H1 (cell line): ENCODE results near the gene SAE1. TPM values are rescaled to one million over a fixed set of nuclear protein-coding genes. Genes with fewer than 3 reads are reported as not detected.

Source experiments
- BACH1 ChIP-seq: IDR thresholded peaks from 2 replicates; pipeline ENCODE4 v1.6.1; 2012; ENCODE audit warnings: low read length, improper control_type of control experiment
- BRCA1 ChIP-seq: IDR thresholded peaks from 2 replicates; pipeline ENCODE4 v1.6.1; 2012; ENCODE audit warnings: low read depth, low read length, improper control_type of control experiment
- CTBP2 ChIP-seq: IDR thresholded peaks from 2 replicates; pipeline ENCODE4 v1.7.0; 2011; ENCODE audit warnings: borderline replicate concordance, mild to moderate bottlenecking, moderate library complexity, mixed read lengths, low read length; ENCODE audit not compliant: insufficient read depth, insufficient read length
- EP300 ChIP-seq, 2 experiments: IDR thresholded peaks; 1 replicate in 1 of 2; 2 replicates in 1 of 2; pipeline ENCODE4 v1.6.1; 2011 to 2012; ENCODE audit warnings: low read depth in 2 of 2, low read length in 2 of 2, mild to moderate bottlenecking in 2 of 2, borderline replicate concordance in 1 of 2, inconsistent platforms in 1 of 2, moderate library complexity in 1 of 2
- FOSL1 ChIP-seq: IDR thresholded peaks from 2 replicates; pipeline ENCODE4 v1.6.1; 2011; ENCODE audit warnings: mild to moderate bottlenecking, low read depth, low read length, moderate library complexity; ENCODE audit not compliant: insufficient read depth
- JUND ChIP-seq: IDR thresholded peaks from 2 replicates; pipeline ENCODE4 v1.6.1; 2011; ENCODE audit warnings: mild to moderate bottlenecking, improper control_type of control experiment, low read length
- KDM1A ChIP-seq: fragments of 200-600, 300-600 bp; sonication (generic); IDR thresholded peaks from 2 replicates; pipeline ENCODE4 v1.7.1; 2016; ENCODE audit warnings: mild to moderate bottlenecking, low read length, borderline replicate concordance
- KDM5A ChIP-seq: fragments of 200-600 bp; IDR thresholded peaks from 2 replicates; pipeline ENCODE4 v1.7.1; 2012; ENCODE audit warnings: mild to moderate bottlenecking, low read length, inconsistent platforms, mixed read lengths
- NRF1 ChIP-seq: IDR thresholded peaks from 2 replicates; pipeline ENCODE4 v1.6.1; 2011; ENCODE audit warnings: mild to moderate bottlenecking, low read depth, low read length, improper control_type of control experiment
- POLR2AphosphoS5 ChIP-seq: IDR thresholded peaks from 2 replicates; pipeline ENCODE4 v1.6.1; 2011; ENCODE audit warnings: low read depth, low read length
- RAD21 ChIP-seq, 2 experiments: IDR thresholded peaks in 1 of 2; conservative IDR thresholded peaks in 1 of 2; 2 replicates each; pipeline ENCODE4 v1.6.1; 2011; ENCODE audit warnings: low read depth in 2 of 2, low read length in 2 of 2, improper control_type of control experiment in 1 of 2, inconsistent platforms in 1 of 2, mild to moderate bottlenecking in 1 of 2, moderate library complexity in 1 of 2
- RNF2 ChIP-seq: fragments of 200-900, 300-1000 bp; sonication (generic); IDR thresholded peaks from 2 replicates; pipeline ENCODE4 v1.7.1; 2016; ENCODE audit warnings: borderline replicate concordance, low read depth, mild to moderate bottlenecking, antibody characterized with exemption, low read length; ENCODE audit not compliant: poor library complexity, severe bottlenecking; ENCODE audit errors: missing control alignments
- RXRA ChIP-seq: IDR thresholded peaks from 2 replicates; pipeline ENCODE4 v1.6.1; 2011; ENCODE audit warnings: low read depth, mild to moderate bottlenecking, low read length, moderate library complexity; ENCODE audit not compliant: insufficient read depth
- SP2 ChIP-seq: IDR thresholded peaks from 2 replicates; pipeline ENCODE4 v1.6.1; 2012; ENCODE audit warnings: mild to moderate bottlenecking, low read length, inconsistent platforms
- SRF ChIP-seq: IDR thresholded peaks from 2 replicates; pipeline ENCODE4 v1.6.1; 2011; ENCODE audit warnings: mild to moderate bottlenecking, low read depth, low read length, moderate library complexity
- TAF7 ChIP-seq: optimal IDR thresholded peaks from 2 replicates; pipeline ENCODE3; 2011; ENCODE audit warnings: low read depth, mild to moderate bottlenecking, inconsistent platforms, low read length, moderate library complexity, borderline replicate concordance
- TBP ChIP-seq: IDR thresholded peaks from 2 replicates; pipeline ENCODE4 v1.6.1; 2011; ENCODE audit warnings: low read depth, low read length, improper control_type of control experiment
- TCF12 ChIP-seq: IDR thresholded peaks from 2 replicates; pipeline ENCODE4 v1.6.1; 2011; ENCODE audit warnings: low read depth, mild to moderate bottlenecking, low read length
- TEAD4 ChIP-seq: IDR thresholded peaks from 2 replicates; pipeline ENCODE4 v1.6.1; 2012; ENCODE audit warnings: low read depth, low read length, inconsistent platforms, mixed read lengths
- YY1 ChIP-seq: IDR thresholded peaks from 2 replicates; pipeline ENCODE4 v1.6.1; 2011; ENCODE audit warnings: low read depth, mild to moderate bottlenecking, low read length
- polyA plus RNA-seq, 7 experiments: library from polyadenylated mRNA; depleted of rRNA in 3 of 7; stranded (reverse) in 5 of 7; unstranded in 2 of 7; fragments of >200 nt in 5 of 7; fragments of 200-250 nt in 2 of 7; gene quantifications; 1 replicate in 5 of 7; 2 replicates in 1 of 7; 4 replicates in 1 of 7; pipeline versions ENCODE4 v1.2.1 to v1.2.3, GENCODE V29; 2011 to 2013; ENCODE audit warnings: missing spikeins in 2 of 7, mixed read lengths in 2 of 7
- total RNA-seq: library from RNA; stranded (reverse); fragmentation: NEBNext Ultra II Directional; extraction: Animal tissue kit (Norgen Biotek cat#: 25700); gene quantifications from 2 replicates; pipeline ENCODE4 v1.2.1, GENCODE V29; 2021
- TF ChIP-seq, protein P1 (sequence below): IDR thresholded peaks from 2 replicates; pipeline ENCODE4 v1.6.1; 2012; ENCODE audit warnings: low read length, inconsistent platforms
- TF ChIP-seq, protein P2 (sequence below): IDR thresholded peaks from 2 replicates; pipeline ENCODE4 v1.6.1; 2012; ENCODE audit warnings: inconsistent platforms

Gene SAE1
- total and polyA plus RNA-seq, 2 of the 8 experiments (the other 6 are each of a cell fraction or from before 2014, with no cell fraction given), result 213 to 268 TPM

DNA sequence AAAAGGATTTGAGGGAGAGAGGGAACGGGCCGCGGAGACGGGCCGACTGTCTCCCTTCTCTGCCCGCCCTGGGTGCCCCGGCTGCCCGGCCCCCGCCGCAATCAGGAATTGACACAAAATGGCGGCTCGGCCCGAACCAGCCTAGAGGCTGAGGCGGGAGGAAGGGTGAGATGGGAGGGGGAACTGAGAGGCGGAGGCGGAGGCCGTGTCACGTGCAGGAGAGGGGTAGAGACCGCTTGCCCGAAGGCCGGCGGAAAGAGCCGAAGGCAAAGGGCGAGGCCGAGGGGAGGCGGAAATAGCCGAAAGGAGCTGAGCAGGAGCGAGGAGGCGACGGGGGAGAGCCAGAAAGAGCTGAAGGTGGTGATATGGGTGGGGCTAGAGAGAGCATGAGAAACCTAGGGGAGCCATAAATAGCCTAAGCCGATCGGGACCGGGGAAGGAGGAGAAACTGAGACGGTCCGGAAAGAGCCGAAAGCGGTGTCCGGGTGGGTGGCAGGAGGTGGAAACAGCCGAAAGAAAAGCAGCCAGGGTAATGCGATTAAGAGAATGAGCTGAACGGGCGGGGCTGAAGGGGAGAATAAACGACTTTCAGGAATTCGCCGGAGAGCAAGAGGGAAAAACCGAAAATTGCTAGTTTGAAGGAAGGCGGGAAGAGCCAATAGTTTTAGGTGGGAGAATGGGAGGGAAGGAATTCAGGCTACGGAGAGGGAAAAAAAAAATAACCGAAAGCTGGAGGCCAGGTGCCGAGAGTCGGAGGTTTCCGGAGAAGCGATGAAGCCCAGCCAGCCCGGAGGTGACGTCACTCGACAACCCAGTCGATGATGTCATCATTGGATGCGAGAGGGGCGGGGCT is 17.4 kb upstream of the SAE1 start, which contains the start of gene ZC3H4 (continued):
- TF ChIP-seq JUND (peak; percentile 99), TAF7 (peak; percentile 90), TEAD4 (no peak), EP300 (IDR thresholded peaks at IDR 0.05; ENCODE audit: borderline replicate concordance in 1 of 2, low read depth in 2 of 2, low read length in 2 of 2) (no peak), RXRA (no peak), NRF1 (no peak), FOSL1 (no peak), SP2 (no peak), TBP (peak; percentile 86), RNF2 (no peak), KDM1A (no peak), CTBP2 (peak; percentile 53), KDM5A (no peak), TCF12 (0 out of 2 replicates have a peak, but pooled peaks have one; percentile 9), BRCA1 (no peak; the same call in 1 of the 2 replicates), BACH1 (no peak), RAD21 (IDR thresholded peaks at IDR 0.05 in 1 of 2, conservative IDR thresholded peaks at IDR 0.05 in 1 of 2; ENCODE audit: low read depth in 2 of 2, low read length in 2 of 2) (no peak), SRF (no peak), POLR2AphosphoS5 (peak; percentile 76), YY1 (peak; percentile 97)
- TF ChIP-seq, protein P1, sequence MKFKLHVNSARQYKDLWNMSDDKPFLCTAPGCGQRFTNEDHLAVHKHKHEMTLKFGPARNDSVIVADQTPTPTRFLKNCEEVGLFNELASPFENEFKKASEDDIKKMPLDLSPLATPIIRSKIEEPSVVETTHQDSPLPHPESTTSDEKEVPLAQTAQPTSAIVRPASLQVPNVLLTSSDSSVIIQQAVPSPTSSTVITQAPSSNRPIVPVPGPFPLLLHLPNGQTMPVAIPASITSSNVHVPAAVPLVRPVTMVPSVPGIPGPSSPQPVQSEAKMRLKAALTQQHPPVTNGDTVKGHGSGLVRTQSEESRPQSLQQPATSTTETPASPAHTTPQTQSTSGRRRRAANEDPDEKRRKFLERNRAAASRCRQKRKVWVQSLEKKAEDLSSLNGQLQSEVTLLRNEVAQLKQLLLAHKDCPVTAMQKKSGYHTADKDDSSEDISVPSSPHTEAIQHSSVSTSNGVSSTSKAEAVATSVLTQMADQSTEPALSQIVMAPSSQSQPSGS, result peak; percentile 99
- TF ChIP-seq, protein P2, sequence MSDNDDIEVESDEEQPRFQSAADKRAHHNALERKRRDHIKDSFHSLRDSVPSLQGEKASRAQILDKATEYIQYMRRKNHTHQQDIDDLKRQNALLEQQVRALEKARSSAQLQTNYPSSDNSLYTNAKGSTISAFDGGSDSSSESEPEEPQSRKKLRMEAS, result peak; percentile 91
